AG04450 (cell line): Measurements from ENCODE around the gene CDK6. TPM values are rescaled to one million over a fixed set of nuclear protein-coding genes. Genes with fewer than 3 reads are reported as not detected.

ENCODE experiments used
- CTCF ChIA-PET: fragments of 300-600, 350-600 bp; formaldehyde crosslinking; extraction: SDS; loops from one replicate; lab custom pipeline; 2022; ENCODE audit warnings: antibody characterized with exemption, inconsistent platforms; lab: Charles Lee
- POLR2A ChIA-PET: fragments of 350-600 bp; formaldehyde crosslinking; extraction: SDS; loops from one replicate; lab custom pipeline; 2021; ENCODE audit warnings: antibody characterized with exemption, inconsistent platforms; lab: Yijun Ruan, JAX
- DNase-seq: peaks from one replicate; pipeline ENCODE4 v3.0.0-alpha.2; 2011; ENCODE audit warnings: low read depth, low spot score
- H3K27ac ChIP-seq: one replicate; pipeline ENCODE4 v1.5.1; 2012; ENCODE audit warnings: low read depth, low read length, control low read depth
- H3K27me3 ChIP-seq: one replicate; pipeline ENCODE4 v1.6.0; 2012; ENCODE audit warnings: low read length; ENCODE audit not compliant: control insufficient read depth, insufficient read depth
- H3K4me3 ChIP-seq: 2 replicates; pipeline ENCODE4 v1.5.1; 2011; ENCODE audit warnings: mild to moderate bottlenecking, low read depth, low read length, control low read depth
- H3K9me3 ChIP-seq: 2 replicates; pipeline ENCODE4 v1.5.1; 2012; ENCODE audit warnings: low read length; ENCODE audit not compliant: control insufficient read depth, insufficient read depth
- polyA plus RNA-seq: library from polyadenylated mRNA; depleted of rRNA; stranded (reverse); fragments of >200 nt; gene quantifications from 2 replicates; pipeline ENCODE4 v1.2.3, GENCODE V29; 2011
- TF ChIP-seq, protein P1 (sequence below): IDR thresholded peaks from 2 replicates; pipeline ENCODE4 v1.5.1; 2011; ENCODE audit warnings: low read depth, low read length, control low read depth, inconsistent platforms

Gene CDK6
- polyA plus RNA-seq, 1 experiment: 40.6 TPM

DNA sequence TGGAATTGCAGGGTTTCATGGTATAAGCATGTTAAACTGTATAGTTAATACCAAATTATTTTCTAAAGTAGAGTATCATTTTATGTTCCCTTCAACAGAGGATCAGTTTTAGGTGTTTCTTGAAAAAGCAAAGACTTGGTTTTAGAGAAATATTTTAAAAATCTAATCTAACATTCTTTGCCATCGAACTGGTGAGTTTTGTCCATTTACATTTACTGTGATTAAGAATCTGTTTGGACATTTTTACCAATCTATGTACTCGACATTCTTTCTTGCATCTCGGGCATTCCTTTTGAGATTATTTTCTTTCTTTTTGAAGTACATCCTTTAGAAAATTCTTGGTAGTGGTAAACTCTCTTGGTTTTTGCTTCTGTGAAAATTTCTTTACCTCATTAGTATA, 131.5 kb downstream of the CDK6 start:
- no peak for DNase-seq

DNA sequence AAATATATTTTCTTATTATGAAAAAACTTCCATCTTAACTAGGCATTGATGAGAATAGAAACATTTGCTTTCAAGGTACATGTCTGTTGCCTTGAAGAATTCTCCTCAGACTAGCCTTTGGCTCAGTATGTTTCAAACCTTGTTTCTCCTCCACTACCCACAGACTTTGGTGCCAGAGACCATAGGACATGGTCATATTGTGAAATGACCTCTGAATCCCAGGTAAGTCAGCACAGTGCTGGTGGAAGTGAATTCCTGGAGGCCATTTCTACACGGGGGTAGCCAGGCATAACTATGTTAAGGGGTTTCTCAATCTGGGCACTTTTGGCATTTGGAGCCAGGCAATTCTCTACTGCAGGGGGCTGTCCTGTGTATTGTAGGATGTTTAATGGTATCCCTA, 133.8 kb downstream of the CDK6 start:
- Histone ChIP-seq H3K27me3 (no peaks in the 10 kb centered on the region), H3K27ac (no peak overlapping the region), H3K9me3 (no peaks in the 10 kb centered on the region), H3K4me3 (no peak overlapping the region)
- ChIA-PET POLR2A (no interaction called here), CTCF (no interaction called here)
- TF ChIP-seq, protein P1, sequence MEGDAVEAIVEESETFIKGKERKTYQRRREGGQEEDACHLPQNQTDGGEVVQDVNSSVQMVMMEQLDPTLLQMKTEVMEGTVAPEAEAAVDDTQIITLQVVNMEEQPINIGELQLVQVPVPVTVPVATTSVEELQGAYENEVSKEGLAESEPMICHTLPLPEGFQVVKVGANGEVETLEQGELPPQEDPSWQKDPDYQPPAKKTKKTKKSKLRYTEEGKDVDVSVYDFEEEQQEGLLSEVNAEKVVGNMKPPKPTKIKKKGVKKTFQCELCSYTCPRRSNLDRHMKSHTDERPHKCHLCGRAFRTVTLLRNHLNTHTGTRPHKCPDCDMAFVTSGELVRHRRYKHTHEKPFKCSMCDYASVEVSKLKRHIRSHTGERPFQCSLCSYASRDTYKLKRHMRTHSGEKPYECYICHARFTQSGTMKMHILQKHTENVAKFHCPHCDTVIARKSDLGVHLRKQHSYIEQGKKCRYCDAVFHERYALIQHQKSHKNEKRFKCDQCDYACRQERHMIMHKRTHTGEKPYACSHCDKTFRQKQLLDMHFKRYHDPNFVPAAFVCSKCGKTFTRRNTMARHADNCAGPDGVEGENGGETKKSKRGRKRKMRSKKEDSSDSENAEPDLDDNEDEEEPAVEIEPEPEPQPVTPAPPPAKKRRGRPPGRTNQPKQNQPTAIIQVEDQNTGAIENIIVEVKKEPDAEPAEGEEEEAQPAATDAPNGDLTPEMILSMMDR: no peak
- DNase-seq: no peak

More for the DNA sequence above, 131.5 kb downstream of the CDK6 start:
- Histone ChIP-seq H3K27me3 (no peaks in the 10 kb centered on the region), H3K4me3 (no peak overlapping the region), H3K27ac (no peak overlapping the region), H3K9me3 (no peaks in the 10 kb centered on the region)
- CTCF ChIA-PET: no interaction called here
- TF ChIP-seq, protein P1: no peak
- POLR2A ChIA-PET: no interaction called here

DNA sequence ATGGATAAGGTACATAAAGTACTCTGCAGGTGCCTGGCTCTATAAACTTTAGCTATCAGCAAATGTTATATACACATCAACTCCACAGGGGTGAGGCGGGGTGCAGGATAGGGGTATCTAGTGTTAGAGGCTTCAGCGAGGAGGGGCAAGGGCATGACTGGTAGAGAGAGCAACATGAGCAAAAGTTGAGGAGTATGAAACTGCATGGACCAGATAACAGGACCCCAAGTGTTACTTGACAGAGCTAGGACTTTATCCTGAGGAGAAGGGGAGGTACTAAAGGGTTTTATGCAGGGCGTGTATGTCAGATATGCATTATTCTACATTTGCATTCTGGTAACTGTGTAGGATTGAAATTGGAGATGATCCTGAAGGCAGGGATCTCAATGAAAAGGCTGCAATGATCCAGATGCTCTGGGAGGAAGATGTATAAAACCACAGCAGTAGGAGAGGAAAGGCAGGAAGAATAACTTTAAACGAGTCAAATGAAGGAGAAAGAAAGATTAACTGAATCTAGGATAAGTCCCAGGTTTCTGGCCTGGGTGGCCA, 136.3 kb downstream of the CDK6 start:
- H3K4me3 ChIP-seq: no peak overlapping the region
- no peaks in the 10 kb centered on the region for H3K9me3 ChIP-seq
- no peaks in the 10 kb centered on the region for H3K27me3 ChIP-seq
- CTCF ChIA-PET: no interaction called here
- no peak for DNase-seq
- peak overlapping the region; percentile 34 for H3K27ac ChIP-seq
- POLR2A ChIA-PET: interaction anchor here (0.6 kb wide), 1 partner anchor 12 kb away, joined by 5 read pairs; no protein-coding TSS in a partner anchor
- TF ChIP-seq, protein P1: no peak

DNA sequence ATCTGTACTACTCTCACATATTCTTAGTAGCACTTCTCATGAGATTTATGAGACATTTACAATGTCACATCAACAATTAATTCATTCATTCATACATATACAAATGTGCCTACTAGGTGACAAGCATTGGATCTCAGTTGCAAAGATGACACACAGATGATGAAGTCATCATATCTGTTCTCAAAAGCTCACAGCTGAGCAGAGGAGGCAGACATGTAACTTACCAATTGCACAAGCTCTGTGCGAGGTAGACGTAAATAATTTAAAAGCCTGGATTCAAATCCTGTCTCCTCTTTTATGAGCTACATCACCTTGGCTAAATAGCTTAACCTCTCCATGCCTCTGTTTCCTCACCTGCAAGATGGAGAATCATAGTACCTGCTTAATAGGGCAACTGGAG, 136.8 kb downstream of the CDK6 start:
- TF ChIP-seq, protein P1: no peak
- POLR2A ChIA-PET: interaction anchor here (0.6 kb wide), 1 partner anchor 12 kb away, joined by 5 read pairs; no protein-coding TSS in a partner anchor
- no peaks in the 10 kb centered on the region for H3K9me3 ChIP-seq
- CTCF ChIA-PET: no interaction called here
- no peak overlapping the region for H3K4me3 ChIP-seq
- H3K27me3 ChIP-seq: no peaks in the 10 kb centered on the region
- DNase-seq: no peak
- H3K27ac ChIP-seq: peak overlapping the region; percentile 34

DNA sequence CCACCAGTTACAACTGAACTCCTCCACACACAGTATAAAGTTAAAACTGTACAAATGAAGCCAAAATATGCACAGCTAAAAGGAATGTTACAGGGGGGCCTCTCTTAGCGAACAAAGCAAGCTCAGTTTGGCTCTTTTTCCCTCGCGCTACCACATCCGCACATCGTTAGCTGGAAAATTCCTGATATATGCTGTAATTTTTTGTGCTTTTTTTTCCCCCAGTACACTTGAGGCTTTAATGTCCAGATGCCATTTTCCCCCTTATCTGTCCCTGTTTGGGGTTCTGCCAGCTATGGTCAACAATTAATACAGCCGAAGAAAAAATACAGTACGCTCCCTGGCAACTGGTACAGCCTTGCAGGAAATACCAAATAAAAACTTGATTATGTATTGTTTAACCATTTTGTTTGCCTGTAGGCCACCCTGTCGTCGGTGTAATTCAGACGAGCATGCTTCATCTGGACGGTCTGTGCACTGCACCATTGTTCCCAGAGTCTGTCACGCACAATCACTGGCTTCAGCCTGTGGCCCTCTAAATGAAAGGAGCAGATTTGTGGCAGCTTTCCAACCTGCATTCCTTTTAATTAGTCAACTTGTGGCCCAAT, 138.0 kb downstream of the CDK6 start:
- Histone ChIP-seq H3K4me3 (peak overlapping the region; percentile 38), H3K27ac (peak overlapping the region; percentile 94), H3K9me3 (no peaks in the 10 kb centered on the region), H3K27me3 (no peaks in the 10 kb centered on the region)
- TF ChIP-seq, protein P1: no peak
- POLR2A ChIA-PET: interaction anchor here (0.6 to 2.1 kb wide), 5 partner anchors 51 to 318 kb away, joined by 3 to 4 read pairs (median 3); no protein-coding TSS in a partner anchor
- CTCF ChIA-PET: interaction anchor here (1.2 kb wide), 1 partner anchor 134 kb away, joined by 6 read pairs; no protein-coding TSS in a partner anchor
- DNase-seq: peak; percentile 71
